SIG-M5 treated with dmso at 0.1 percent for 504 hours (cell line): ENCODE data around the gene ENTPD1.
"Not testable (repeated sequence)": the region's sequence is repeated elsewhere in the genome, so short reads cannot be mapped to it uniquely, and the experiment has no call there.

Source experiments
- DNase-seq: peaks from one replicate; lab custom pipeline; 2025; ENCODE audit not compliant: unreplicated experiment; lab: John Stamatoyannopoulos, UW

The ENTPD1 gene

GRCh38 chr10:95909561-95909960, 153.6 kb downstream of the ENTPD1 start:
- DNase-seq = no peak

GRCh38 chr10:95916039-95916438, 160.1 kb downstream of the ENTPD1 start:
- not testable (repeated sequence) for DNase-seq
